ENCODE results near the gene LBHD2.

Gene LBHD2

GRCh38 chr14:103086771-103087342 is 2.8 kb downstream of the LBHD2 start:
- no peak for TF ChIP-seq CTCF (IDR thresholded peaks at IDR 0.05; ENCODE audit: insufficient read depth, low read depth, low read length, missing control alignments)
- no peak overlapping the region for H3K4me3 ChIP-seq (ENCODE audit: low read length)
- DNase-seq (ENCODE audit: low read depth): no peak

GRCh38 chr14:103087343-103087835 is 3.4 kb downstream of the LBHD2 start:
- no peak overlapping the region for H3K4me3 ChIP-seq (ENCODE audit: low read length)
- no peak for DNase-seq (ENCODE audit: low read depth)
- no peak for TF ChIP-seq CTCF (IDR thresholded peaks at IDR 0.05; ENCODE audit: insufficient read depth, low read depth, low read length, missing control alignments)

- TF ChIP-seq CTCF (IDR thresholded peaks at IDR 0.05; ENCODE audit: insufficient read depth, low read depth, low read length, missing control alignments): no peak
- no peak for DNase-seq (ENCODE audit: low read depth)
Measured at GRCh38 chr14:103088921-103089320, 4.9 kb downstream of the LBHD2 start.

GRCh38 chr14:103089386-103090335 is 5.7 kb downstream of the LBHD2 start:
- no peak for DNase-seq (ENCODE audit: low read depth)
- no peak for TF ChIP-seq CTCF (IDR thresholded peaks at IDR 0.05; ENCODE audit: insufficient read depth, low read depth, low read length, missing control alignments)
- H3K4me3 ChIP-seq (ENCODE audit: low read length): no peak overlapping the region

More at GRCh38 chr14:103088921-103089320, 4.9 kb downstream of the LBHD2 start:
- no peak overlapping the region for H3K4me3 ChIP-seq (ENCODE audit: low read length)

- TF ChIP-seq CTCF (IDR thresholded peaks at IDR 0.05; ENCODE audit: insufficient read depth, low read depth, low read length, missing control alignments): no peak
- H3K4me3 ChIP-seq (ENCODE audit: low read length): no peak overlapping the region
- no peak for DNase-seq (ENCODE audit: low read depth)
Measured at GRCh38 chr14:103090481-103091020, 6.5 kb downstream of the LBHD2 start.

GRCh38 chr14:103091041-103091882 is 7.3 kb downstream of the LBHD2 start:
- DNase-seq (ENCODE audit: low read depth): peak; percentile 18
- no peak overlapping the region for H3K4me3 ChIP-seq (ENCODE audit: low read length)
- peak; percentile 17 for TF ChIP-seq CTCF (IDR thresholded peaks at IDR 0.05; ENCODE audit: insufficient read depth, low read depth, low read length, missing control alignments)
